ENCODE results near the gene S100A8.

S100A8 gene

GRCh38 chr1:153345187-153346076 is 45.4 kb downstream of the S100A8 start:
- DNase-seq (ENCODE audit: low read depth), result no peak

GRCh38 chr1:153344718-153345025 is 46.2 kb downstream of the S100A8 start:
- DNase-seq (ENCODE audit: low read depth), result no peak

GRCh38 chr1:153343811-153344717 is 46.8 kb downstream of the S100A8 start:
- no peak for DNase-seq (ENCODE audit: low read depth)

- no peak for DNase-seq (ENCODE audit: low read depth)
These were observed 47.7 kb downstream of the S100A8 start for GRCh38 chr1:153343040-153343681.

- no peak for DNase-seq (ENCODE audit: low read depth)
These were observed 48.7 kb downstream of the S100A8 start for GRCh38 chr1:153342178-153342577.

GRCh38 chr1:153341431-153341934 is 49.4 kb downstream of the S100A8 start:
- DNase-seq (ENCODE audit: low read depth), result no peak

GRCh38 chr1:153340356-153340755 is 50.5 kb downstream of the S100A8 start:
- DNase-seq (ENCODE audit: low read depth), result no peak
